NT2/D1 (cell line): ENCODE data around the gene SPAG17.
"Not testable (repeated sequence)": the region's sequence is repeated elsewhere in the genome, so short reads cannot be mapped to it uniquely, and the experiment has no call there.

Experiments
- DNase-seq: peaks from one replicate; pipeline ENCODE4 v3.0.0-alpha.2; 2011; ENCODE audit warnings: low read depth, low spot score
- H3K27me3 ChIP-seq: 2 replicates; pipeline ENCODE4 v1.6.0; 2011; ENCODE audit warnings: mild to moderate bottlenecking; ENCODE audit not compliant: insufficient read length, insufficient read depth
- H3K36me3 ChIP-seq: 2 replicates; pipeline ENCODE4 v1.6.1; 2011; ENCODE audit warnings: mild to moderate bottlenecking, low read length, mixed read lengths; ENCODE audit not compliant: insufficient read depth, insufficient read length
- H3K4me1 ChIP-seq: 2 replicates; pipeline ENCODE4 v1.5.1; 2011; ENCODE audit not compliant: insufficient read depth, insufficient read length
- H3K4me3 ChIP-seq: 2 replicates; pipeline ENCODE4 v1.5.1; 2011; ENCODE audit warnings: low read depth; ENCODE audit not compliant: insufficient read length
- H3K9ac ChIP-seq: 2 replicates; pipeline ENCODE4 v1.6.0; 2011; ENCODE audit warnings: low read depth; ENCODE audit not compliant: insufficient read length
- H3K9me3 ChIP-seq: 2 replicates; pipeline ENCODE4 v1.5.1; 2011; ENCODE audit warnings: mild to moderate bottlenecking, low read length; ENCODE audit not compliant: insufficient read depth
- SUZ12 ChIP-seq: IDR thresholded peaks from 2 replicates; pipeline ENCODE4 v1.6.1; 2011; ENCODE audit not compliant: insufficient read length, insufficient read depth; ENCODE audit errors: extremely low read depth
- YY1 ChIP-seq: IDR thresholded peaks from 2 replicates; pipeline ENCODE4 v1.6.1; 2011; ENCODE audit not compliant: insufficient read length, insufficient read depth
- ZNF274 ChIP-seq: IDR thresholded peaks from 2 replicates; pipeline ENCODE4 v1.6.1; 2011; ENCODE audit warnings: mild to moderate bottlenecking, low read depth, low read length

Gene SPAG17

GRCh38 chr1:117930484-117930883, 254.5 kb downstream of the SPAG17 start:
- TF ChIP-seq SUZ12 = no peak
- no peak for TF ChIP-seq ZNF274
- no peak for TF ChIP-seq YY1
- Histone ChIP-seq H3K9me3 (no peaks in the 10 kb centered on the region), H3K4me3 (peak overlapping the region; percentile 100), H3K4me1 (no peaks in the 10 kb centered on the region), H3K9ac (peak overlapping the region; percentile 98), H3K27me3 (no peaks in the 10 kb centered on the region), H3K36me3 (peaks cover 34% of the 10 kb centered on the region)
- no peak for DNase-seq

- TF ChIP-seq ZNF274 (no peak), SUZ12 (no peak)
- no peaks in the 10 kb centered on the region for H3K4me1 ChIP-seq
- no peak for DNase-seq
These were observed 254.9 kb downstream of the SPAG17 start for GRCh38 chr1:117930173-117930447.

GRCh38 chr1:117929343-117930172, 255.5 kb downstream of the SPAG17 start, which contains the start of the genes GDAP2 and WDR3:
Gene GDAP2 (minus strand): TSS chr1:117929621. CDS start chr1:117920357, 9,264 bp downstream.
Gene WDR3 (plus strand): TSS chr1:117929739. CDS start chr1:117933320, 3,581 bp downstream.
- peak; percentile 98 for DNase-seq
- H3K9ac ChIP-seq = peak within 1 kb of the TSS; percentile 98
- no peaks in the 10 kb centered on the region for H3K9me3 ChIP-seq
- TF ChIP-seq ZNF274 (no peak), SUZ12 (no peak), YY1 (no peak)
- H3K4me3 ChIP-seq = peak within 1 kb of the TSS; percentile 100
- peaks cover 25% of the 10 kb centered on the region for H3K36me3 ChIP-seq
- H3K4me1 ChIP-seq = no peaks in the 10 kb centered on the region
- H3K27me3 ChIP-seq = no peaks in the 10 kb centered on the region

More at GRCh38 chr1:117930173-117930447, 254.9 kb downstream of the SPAG17 start:
- no peaks in the 10 kb centered on the region for H3K27me3 ChIP-seq
- H3K9ac ChIP-seq = peak overlapping the region; percentile 98
- peaks cover 30% of the 10 kb centered on the region for H3K36me3 ChIP-seq
- no peaks in the 10 kb centered on the region for H3K9me3 ChIP-seq
- H3K4me3 ChIP-seq = peak overlapping the region; percentile 100

- H3K9me3 ChIP-seq = 0 out of 2 replicates have a peak, but pooled peaks cover under 1% of the 10 kb centered on the region
- H3K27me3 ChIP-seq = no peaks in the 10 kb centered on the region
- peaks cover 18% of the 10 kb centered on the region for H3K36me3 ChIP-seq
- DNase-seq = peak; percentile 65
- H3K4me1 ChIP-seq = no peaks in the 10 kb centered on the region
- H3K4me3 ChIP-seq = peak overlapping the region; percentile 100
- TF ChIP-seq ZNF274 (no peak), YY1 (no peak), SUZ12 (no peak)
- H3K9ac ChIP-seq = peak overlapping the region; percentile 92
These were observed 256.1 kb downstream of the SPAG17 start for GRCh38 chr1:117928881-117929342.

GRCh38 chr1:117925981-117926380, 259.0 kb downstream of the SPAG17 start:
- Histone ChIP-seq H3K4me1 (no peaks in the 10 kb centered on the region), H3K9ac (no peak overlapping the region), H3K36me3 (peaks cover 3% of the 10 kb centered on the region), H3K4me3 (no peak overlapping the region), H3K27me3 (no peaks in the 10 kb centered on the region), H3K9me3 (peaks cover 6% of the 10 kb centered on the region; the same call in 1 of the 2 replicates)
- DNase-seq = no peak
- no peak for TF ChIP-seq SUZ12
- no peak for TF ChIP-seq ZNF274
- TF ChIP-seq YY1 = no peak

GRCh38 chr1:117922717-117923116, 262.3 kb downstream of the SPAG17 start:
- H3K27me3 ChIP-seq, H3K9ac ChIP-seq, DNase-seq, H3K4me3 ChIP-seq, H3K9me3 ChIP-seq, H3K4me1 ChIP-seq: not testable (repeated sequence)
- peaks cover 27% of the 10 kb centered on the region for H3K36me3 ChIP-seq

GRCh38 chr1:117921991-117922390, 263.0 kb downstream of the SPAG17 start:
- Histone ChIP-seq H3K9me3 (peaks cover 6% of the 10 kb centered on the region; the same call in 1 of the 2 replicates), H3K4me3 (no peak overlapping the region), H3K36me3 (peaks cover 34% of the 10 kb centered on the region), H3K9ac (no peak overlapping the region), H3K27me3 (no peaks in the 10 kb centered on the region), H3K4me1 (no peaks in the 10 kb centered on the region)
- TF ChIP-seq YY1 = no peak
- TF ChIP-seq SUZ12 = no peak
- TF ChIP-seq ZNF274 = no peak
- DNase-seq = no peak
